HG02870 (cell line): ENCODE measurements around the gene PITX2.

ENCODE experiments used
- ATAC-seq: cut with Tn5 transposase; IDR thresholded peaks from one replicate; pipeline ENCODE4 v1.9.1; 2021; ENCODE audit warnings: mild to moderate bottlenecking, moderate library complexity; ENCODE audit not compliant: unreplicated experiment

PITX2 gene

DNA sequence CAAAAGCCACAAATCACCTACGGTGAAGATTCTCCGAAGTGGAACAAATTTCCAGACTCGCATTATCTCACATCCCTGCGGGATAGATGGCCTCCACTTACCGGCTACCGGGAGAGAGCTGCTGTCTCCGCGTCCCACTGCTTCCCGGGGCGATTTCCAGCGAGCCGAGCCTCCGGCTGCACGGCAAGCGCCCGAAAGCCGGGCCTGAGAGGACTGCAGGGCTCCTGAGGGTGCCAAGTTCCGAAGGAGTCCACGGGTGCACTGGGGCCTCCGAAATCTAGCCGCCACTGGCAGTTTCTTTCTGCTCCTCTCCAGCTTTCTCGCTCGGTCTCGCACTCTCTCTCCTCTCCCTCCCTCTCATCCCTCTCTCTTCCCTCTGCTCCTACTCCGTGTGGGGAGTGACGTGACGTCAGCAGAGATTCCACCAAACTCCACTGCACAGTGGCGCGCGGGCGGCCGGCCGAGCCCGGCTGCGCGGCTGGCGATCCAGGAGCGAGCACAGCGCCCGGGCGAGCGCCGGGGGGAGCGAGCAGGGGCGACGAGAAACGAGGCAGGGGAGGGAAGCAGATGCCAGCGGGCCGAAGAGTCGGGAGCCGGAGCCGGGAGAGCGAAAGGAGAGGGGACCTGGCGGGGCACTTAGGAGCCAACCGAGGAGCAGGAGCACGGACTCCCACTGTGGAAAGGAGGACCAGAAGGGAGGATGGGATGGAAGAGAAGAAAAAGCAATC lies 14.0 kb upstream of the PITX2 start:
- no peak for ATAC-seq

DNA sequence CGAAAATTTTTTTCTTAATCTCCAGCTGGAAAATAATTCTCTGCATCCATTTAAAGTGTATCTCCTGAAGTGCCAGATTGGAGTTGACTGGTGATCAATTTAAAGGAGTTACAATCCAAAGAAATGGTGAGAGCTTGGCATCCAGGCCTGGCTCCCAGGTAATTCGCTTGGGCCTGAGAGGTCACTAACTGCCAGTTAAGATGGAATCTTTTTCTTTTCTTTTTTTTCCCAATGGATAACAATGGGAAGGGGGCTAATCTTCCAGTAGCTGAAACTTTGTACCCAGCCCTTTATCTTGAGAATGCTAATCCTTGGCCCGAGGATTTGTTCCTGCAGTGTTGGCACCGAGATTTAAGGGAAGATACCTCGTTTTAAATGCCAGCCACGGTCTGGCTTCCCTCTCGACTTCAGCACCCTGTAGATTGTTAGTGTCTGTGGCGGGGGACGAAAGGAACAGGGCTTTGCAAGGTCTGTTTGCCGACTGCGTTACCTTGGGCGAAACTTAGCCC lies 13.3 kb upstream of the PITX2 start:
- ATAC-seq, result no peak

DNA sequence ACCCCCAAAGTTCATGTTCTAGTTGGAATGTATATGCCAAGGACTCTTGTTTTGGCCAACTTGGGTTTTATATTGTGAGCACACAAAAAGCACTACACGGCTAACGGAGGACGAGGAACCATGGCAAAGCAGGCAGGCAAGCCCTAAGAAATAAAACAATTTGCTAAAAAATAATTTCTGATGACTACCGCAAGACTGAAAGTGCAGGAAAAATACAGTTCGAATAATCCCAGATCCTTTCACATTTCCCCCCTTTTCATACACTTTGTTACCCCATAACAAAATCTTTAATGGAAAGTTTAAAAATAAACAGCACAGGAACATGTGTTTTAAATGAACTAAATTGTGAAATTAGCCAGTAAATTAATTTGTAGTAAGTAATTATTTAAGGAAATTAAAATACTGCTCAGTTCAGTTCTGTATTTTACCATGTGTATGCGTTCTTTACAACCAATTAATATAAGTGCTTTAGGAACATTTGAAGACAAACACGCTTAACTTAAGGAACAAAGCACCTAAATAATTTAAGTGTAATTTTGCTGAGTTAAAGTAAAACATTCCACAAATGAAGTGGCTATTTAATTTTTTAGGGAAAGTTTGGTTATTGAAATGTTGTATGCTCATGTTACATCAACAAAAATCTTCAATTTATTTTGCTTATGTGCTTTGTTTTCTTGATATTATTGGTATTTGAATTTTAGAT lies 12.4 kb upstream of the PITX2 start:
- no peak for ATAC-seq

DNA sequence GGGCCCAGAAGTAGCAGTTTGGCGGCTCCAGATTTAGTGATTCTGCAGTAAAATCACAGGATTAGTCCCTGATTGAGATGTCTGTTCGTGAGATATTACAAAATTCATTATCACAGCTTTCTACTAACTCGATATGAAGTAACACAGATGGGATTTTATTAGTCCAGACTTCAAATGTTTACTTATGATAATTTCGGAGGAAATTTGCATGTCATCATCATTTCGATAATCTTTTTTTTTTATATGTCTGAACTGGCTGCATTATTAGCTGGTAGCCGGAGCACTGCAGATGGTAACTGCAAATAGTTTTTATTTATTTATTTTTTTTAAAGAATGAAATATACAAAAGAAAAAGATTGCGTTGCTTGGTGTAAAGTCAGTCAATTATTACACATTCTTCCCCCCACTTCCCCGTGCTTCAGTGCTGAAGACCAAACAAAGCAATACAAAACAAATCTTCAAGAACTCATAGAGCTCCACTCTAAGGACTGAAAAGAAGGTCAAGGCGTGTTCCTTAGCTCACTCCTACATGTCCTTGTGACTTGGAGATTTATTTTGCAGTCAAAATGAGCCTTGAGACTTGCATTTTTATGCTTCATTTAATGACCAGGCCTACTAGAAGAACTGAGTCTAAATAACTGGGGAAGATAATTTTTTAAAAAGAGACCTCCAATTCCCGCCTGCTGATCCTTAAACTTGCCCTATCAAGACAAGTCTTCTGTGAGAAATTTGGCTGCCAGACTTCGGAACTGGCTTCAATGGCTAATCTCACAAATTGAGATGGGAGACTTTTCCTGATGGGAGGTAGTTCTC lies 11.7 kb upstream of the PITX2 start:
- ATAC-seq, result no peak

DNA sequence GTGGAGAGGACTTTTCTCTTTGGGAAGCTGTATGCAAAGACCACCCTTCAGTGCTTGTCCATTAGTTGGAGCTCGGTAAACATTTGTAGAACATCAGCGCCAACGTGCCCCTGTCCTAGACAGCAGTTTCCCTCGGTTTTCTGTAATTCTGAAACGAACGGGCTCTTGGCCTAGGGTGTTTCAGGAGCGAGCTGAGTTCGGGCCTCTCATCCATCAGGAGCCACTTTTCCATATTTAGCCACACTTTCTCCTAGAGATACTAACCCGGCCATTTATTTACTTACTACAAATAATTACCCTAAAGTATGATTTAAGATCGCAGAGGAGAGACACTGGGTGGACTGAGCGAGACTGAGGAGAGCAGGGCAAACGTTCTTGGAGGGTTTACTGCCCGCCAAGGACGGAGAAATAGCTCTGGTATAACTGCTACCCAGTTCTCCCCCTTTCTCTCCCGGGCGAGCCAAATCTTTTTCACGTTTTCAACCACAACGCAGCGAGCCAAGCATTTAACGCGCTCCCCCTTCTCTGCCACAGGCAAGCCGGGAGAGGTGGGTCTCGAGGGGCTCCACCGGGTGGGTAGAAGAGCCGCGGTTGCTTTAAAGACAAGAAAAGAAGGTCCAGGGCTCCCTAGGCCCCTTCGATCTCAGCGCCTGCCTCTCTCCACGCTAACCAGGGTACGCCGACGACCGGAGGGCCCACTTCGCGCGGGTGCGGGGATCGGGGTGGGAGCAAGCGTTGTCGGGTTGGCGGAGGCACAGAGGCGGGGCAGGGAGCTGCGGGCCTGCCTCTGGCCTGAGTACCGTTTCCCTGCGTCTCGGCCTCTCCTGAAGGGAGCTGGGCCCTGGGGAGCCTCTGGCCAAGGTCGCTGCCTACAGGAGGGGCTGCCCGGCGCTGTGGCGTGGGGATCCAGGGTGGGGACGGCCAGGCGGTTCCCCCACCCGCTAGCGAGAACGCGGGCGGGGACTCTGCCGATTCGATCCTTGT lies 10.8 kb upstream of the PITX2 start:
- ATAC-seq, result no peak

DNA sequence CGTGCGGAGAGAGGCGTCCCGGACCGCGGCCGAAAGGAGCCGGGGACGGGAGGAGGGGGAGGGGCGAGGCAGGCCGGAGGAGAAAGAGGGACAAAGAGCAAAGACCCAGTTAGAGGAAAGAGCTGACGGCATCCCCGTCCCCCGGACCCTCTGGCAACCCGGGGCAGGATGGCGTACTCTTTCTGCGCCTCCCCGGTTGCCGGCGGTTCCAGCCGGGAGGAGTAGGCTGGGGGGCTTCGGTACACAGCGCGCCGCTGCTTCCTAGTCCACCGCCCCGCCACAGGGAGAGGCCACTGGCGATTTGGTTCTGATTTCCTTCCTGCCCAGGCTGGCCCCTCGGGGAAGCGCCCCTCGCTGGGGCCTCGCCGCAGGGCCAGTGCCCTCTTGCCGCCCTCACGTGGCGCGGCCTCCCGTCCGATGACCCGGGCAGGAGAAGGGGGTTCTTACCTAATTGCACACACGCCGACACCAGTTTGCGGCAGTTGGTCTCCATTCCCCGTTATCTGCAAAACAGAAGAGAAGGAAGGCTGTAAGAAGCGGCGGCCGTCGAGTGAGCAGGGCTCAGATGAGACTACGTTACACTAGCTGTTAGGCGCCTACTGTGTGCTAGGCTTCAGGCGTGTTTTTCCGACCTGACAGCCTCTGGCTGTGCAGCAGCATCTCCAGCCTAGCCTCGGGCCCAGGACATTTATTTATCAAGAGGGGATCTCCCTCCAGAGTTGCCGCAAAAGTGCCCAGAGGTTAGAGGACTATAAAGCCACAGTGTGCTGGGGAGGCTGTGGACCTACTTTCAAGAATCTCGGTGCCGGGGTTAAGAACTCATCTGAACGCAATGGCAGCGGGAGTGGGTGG lies 9.9 kb upstream of the PITX2 start:
- ATAC-seq, result no peak

DNA sequence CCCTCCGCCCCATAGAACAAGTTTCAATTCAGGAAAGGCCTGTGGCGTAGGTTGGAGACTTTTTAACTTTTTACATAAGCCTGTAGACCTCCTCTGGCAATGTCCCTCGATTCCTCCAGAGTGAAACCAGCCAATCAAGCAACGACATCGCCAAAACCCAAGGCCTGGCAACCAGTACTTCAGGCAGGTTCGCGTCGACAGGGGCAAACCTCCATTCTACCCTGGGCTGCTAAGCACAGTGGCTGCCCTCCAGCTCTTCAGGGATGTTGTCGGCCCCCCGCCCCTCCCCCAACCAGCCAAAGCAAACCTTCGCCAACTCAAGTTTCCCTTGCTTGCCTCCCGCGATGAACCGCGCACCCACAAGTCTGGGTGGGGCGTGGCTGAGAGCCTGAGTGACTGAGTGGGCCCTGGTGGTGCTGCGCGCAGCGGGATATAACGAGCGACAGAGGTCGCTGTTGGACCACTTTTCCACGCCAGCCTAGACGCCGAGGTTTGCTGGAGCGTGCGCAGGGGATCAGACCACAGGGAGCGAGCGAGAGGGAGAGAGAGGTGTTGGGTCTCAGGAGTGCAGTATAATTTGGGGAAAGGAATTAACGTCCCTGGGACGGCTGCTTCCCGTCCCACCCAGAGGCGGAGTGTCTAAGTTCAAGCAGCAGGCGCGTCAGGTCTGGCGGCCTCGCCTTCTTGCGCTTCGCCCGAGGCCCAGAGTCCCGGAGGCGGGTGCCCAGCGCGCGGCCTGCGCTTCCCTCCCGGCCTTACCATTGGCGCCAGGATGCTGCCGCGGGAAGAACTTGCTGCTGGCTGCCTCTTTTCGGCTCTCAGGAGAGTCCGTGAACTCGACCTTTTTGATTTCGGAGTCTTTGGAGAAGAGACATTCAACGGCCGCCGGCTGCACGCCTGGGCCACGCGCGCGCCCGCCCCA lies 9.0 kb upstream of the PITX2 start:
- peak; percentile 99 for ATAC-seq

DNA sequence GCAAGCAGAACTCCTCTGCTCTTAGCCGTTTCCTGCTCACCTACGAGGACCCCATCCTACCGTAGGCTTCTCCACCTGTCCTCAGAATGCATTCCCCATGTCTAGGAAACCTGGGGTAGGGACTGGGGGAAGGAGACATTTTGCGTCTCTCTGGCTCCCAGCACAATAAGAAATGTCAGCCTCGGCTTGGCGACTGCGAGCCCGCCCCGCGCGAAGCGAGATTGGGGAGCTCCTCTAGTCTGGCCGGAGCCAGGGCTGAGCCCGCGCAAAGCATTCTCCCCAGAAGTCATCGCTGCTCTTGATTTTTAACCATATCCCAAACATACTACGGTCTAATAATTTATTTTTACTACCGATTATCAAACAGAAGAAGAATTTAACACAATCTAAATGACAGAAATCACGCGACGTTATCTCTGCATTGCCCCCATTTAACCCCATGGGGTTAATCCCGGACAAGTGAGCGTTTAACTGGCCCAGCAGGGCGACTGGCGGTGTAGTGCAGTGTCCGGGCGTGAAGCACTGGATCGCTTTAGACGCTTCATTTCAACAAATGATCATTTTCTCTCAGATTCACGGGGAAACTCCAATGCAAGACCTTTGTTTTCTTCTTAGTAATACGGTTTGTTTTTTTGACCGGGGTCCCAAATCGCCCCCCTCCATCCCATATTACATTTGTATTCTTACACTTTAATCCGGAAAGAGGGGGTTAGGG lies 8.0 kb upstream of the PITX2 start:
- ATAC-seq, result no peak

DNA sequence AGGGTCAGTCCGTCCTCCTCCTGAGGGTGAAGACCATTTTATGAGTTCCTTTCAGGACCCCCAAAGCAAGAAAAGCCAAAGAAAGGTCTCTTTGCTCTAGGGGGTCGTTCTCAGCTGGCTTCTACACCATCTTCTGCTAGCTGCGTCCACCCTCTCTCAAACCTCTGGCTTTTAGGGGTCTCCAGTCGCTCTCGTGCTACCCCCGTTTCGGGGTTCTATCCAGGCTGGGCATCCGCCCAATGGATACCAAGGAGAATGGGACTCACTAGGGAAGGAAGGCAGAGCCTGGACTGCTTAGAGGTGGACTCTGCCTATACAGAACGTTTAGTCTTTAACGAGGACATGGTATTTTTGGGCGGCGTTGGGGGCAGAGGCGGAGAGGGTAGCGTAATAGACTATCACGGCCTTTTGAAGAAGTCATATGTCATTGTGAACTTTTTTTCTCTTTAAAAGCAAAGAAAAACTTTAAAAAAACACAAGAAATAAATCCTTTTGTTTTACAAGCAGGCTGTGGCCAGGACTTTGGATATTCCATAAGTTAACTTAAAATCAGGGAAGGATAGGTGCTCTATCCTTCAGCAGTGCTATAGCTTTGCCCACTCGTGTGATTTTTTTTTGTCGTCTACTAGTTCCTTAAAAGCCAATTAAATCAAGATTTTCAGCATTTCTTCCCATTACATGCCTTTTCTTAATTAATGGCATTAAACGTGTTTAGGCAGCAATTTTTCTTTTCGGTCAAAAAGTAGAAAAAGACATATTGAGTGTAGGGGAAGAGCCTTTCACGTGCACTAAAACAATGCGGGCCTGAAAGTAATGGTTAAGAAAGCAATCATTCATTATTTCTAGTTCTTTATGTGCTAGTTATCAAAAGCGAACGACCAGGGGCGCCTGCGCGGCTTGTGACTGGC lies 7.2 kb upstream of the PITX2 start:
- no peak for ATAC-seq

DNA sequence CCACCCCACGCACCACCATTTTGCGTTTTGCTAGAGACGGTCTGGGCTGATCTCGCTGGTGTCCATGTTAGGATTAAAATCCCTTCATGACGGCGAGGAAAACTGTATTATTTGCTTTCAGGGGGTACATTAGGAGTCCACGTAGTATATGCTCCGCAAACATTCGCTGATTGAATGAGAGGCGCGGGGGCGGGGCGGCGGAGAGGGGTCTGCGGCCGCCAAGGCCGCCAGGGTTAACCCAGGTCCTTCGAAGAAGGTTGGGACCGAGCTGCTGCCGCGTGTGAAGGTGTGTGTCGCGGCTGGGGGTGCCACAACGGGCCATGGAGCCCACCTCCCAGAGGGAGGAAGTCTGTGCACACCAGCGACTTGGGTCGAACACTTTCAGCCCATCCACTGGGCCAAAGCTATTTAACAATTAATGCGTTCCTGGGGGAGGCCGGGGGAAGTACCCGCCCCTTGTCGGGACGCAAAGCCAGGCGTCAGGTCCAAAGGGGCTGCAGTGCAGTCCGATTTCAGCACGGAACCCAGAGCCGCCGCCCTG lies 6.4 kb upstream of the PITX2 start:
- ATAC-seq, result no peak

DNA sequence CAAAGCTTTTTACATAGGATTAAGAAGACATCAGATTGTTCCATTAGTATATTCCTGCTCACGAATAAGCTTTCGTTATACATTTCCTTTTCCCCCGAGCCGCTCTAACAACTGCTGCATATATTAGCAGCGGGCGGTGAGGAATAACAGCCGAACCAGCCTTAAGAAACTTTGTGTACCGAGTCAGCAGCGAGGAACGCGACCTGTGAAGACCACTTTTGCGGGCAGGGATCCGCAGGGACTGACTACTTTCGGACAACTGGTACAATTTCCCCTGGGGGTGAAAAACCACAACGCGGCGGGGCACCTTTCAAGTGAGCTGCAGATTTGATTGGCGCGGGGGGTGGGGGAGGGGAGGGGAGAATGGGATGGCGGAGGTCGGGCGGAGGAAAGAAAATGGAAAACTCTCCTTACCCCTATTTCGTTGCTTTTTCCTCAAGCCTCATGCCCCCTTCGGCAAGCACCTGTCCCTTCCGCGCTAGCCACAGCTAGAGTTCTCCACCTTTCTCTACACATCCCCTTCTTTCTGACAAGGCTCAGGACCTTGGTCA lies 5.9 kb upstream of the PITX2 start:
- no peak for ATAC-seq

DNA sequence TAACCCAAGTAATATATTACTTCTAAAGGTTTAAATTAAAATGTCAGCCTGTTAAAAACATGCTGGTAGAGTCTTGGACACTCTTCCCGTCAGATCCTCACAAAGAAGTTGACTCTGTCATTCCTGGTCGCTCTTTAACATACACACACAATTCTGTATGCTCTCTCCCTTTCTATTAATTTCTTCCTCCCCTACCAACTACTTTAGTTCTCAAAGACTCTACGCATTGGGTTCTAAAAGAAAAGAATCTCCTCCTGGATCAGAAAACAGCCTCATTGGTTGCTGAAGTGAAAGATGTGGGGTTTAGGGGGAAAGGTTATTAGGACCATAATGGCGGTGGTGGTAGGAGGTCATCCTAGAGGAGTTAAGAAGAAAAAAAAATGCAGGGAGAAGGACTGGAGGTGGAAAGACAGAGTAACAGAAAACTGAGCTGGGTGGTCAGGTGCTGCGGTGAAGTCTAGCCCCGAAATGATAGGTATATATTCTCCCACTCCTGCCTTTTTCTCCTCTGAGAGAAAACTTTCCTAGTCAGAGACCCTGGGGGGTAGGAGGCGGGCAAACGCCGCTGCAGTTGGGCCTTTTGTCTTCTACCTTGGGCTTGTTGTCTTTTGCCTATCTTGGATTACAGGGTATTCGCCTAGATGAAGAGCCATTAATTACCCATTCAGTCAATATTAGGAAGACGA lies 5.2 kb upstream of the PITX2 start:
- no peak for ATAC-seq

DNA sequence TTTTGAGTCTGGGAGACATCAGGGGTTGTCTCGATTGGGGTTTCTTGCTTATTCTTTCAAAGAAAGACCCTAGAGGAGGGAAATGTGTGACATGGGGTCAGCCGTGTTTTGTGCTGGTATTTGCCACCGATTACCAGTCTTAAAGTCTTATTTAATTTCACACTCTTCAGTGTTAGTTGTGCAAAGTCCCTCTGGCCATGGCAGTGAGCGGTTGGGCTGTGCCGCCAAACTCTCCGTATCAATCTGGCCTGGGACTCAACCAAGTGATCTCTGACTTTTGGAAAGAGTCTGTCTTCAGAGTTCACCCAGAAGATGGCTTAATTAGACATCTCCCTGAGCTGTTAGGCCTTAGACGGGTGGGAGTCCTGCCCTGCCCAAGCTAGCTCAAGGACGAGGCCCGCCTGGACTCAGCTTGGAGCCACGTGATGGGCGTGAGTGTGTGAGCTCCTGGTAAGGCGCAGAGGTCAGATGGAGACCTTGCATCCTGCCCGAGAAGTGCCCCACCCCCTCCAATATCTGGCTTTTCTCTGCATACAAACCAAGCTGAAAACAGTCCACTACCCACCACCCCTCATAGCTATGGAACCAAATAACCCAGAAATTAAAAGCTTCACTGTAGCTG lies 3.8 kb upstream of the PITX2 start:
- no peak for ATAC-seq

DNA sequence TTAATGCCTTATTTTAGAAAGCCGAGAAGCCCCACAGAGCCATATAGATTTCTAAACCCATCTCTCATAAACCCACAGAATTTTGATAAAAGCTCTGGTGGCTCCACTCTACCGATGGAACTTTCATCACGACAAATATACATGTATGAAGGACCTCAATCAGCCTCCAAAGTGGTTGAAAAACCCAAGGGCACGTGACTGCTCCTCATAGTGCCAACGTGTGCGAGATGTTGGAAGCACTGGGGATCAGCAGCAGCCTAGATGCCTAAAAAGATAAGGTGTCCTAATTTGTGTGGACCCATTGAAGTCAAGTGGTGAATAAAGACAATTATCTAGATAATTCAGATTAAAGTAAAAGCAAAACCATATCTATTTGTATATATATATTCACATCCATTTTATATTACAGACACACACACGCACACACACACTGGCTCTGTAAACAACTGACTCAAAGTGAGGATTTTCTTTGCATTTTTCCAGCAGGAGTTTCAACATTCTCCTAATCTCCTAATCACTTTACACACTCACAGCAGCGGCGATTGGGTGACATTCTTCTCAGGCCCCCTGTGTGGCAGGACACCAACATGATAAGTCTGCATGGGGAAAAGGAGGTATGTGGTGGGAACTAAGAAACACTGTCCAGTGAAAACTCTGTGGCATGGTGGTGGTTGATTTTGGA lies 2.8 kb upstream of the PITX2 start:
- no peak for ATAC-seq
